GM20000 (cell line): ENCODE results near the gene CEP20.

Experiments used
- DNase-seq: peaks from one replicate; pipeline ENCODE4 v3.0.0; 2012; ENCODE audit warnings: low spot score
- CTCF ChIP-seq: IDR thresholded peaks from 2 replicates; pipeline ENCODE4 v1.5.1; 2012; ENCODE audit warnings: mild to moderate bottlenecking, control low read depth; ENCODE audit errors: extremely low read depth, missing control alignments

The CEP20 gene

GRCh38 chr16:15827709-15828343 is 60.6 kb downstream of the CEP20 start:
- no peak for TF ChIP-seq CTCF
- DNase-seq: no peak

- DNase-seq: no peak
- TF ChIP-seq CTCF: no peak
These were observed 61.1 kb downstream of the CEP20 start for GRCh38 chr16:15827299-15827698.

GRCh38 chr16:15825750-15826305 is 62.6 kb downstream of the CEP20 start:
- DNase-seq: no peak
- no peak for TF ChIP-seq CTCF

GRCh38 chr16:15822957-15823356 is 65.4 kb downstream of the CEP20 start:
- DNase-seq: no peak
- no peak for TF ChIP-seq CTCF

GRCh38 chr16:15820837-15821236 is 67.6 kb downstream of the CEP20 start:
- no peak for DNase-seq
- TF ChIP-seq CTCF: no peak

- no peak for DNase-seq
- no peak for TF ChIP-seq CTCF
These were observed 69.4 kb downstream of the CEP20 start for GRCh38 chr16:15819046-15819445.

- no peak for DNase-seq
- no peak for TF ChIP-seq CTCF
These were observed 71.0 kb downstream of the CEP20 start for GRCh38 chr16:15817446-15817845.
